Skeletal muscle satellite cell (primary cell): ENCODE results near the gene MXRA8.
A peak's percentile ranks its signal among the peaks of the same experiment; 100 is the strongest.

Experiments
- H3K27me3 ChIP-seq: 2 replicates; pipeline ENCODE4 v1.7.0; 2013; ENCODE audit warnings: low read length; ENCODE audit not compliant: control insufficient read depth, insufficient read depth
- H3K36me3 ChIP-seq: 2 replicates; pipeline ENCODE4 v1.7.0; 2013; ENCODE audit warnings: mild to moderate bottlenecking, control low read depth, low read length; ENCODE audit not compliant: insufficient read depth
- H3K4me1 ChIP-seq: 2 replicates; pipeline ENCODE4 v1.7.0; 2013; ENCODE audit warnings: low read length; ENCODE audit not compliant: control insufficient read depth, insufficient read depth
- H3K4me2 ChIP-seq: 2 replicates; pipeline ENCODE4 v1.7.0; 2013; ENCODE audit warnings: mild to moderate bottlenecking, low read length
- H3K4me3 ChIP-seq: 2 replicates; pipeline ENCODE4 v1.7.0; 2013; ENCODE audit warnings: low read length
- H3K9ac ChIP-seq: 2 replicates; pipeline ENCODE4 v1.7.0; 2013; ENCODE audit warnings: mild to moderate bottlenecking, low read depth, low read length, moderate library complexity
- H3K9me3 ChIP-seq: replicated peaks from 2 replicates; pipeline ENCODE4 v1.7.0; 2013; ENCODE audit warnings: mild to moderate bottlenecking, control low read depth, low read length

Gene MXRA8

DNA sequence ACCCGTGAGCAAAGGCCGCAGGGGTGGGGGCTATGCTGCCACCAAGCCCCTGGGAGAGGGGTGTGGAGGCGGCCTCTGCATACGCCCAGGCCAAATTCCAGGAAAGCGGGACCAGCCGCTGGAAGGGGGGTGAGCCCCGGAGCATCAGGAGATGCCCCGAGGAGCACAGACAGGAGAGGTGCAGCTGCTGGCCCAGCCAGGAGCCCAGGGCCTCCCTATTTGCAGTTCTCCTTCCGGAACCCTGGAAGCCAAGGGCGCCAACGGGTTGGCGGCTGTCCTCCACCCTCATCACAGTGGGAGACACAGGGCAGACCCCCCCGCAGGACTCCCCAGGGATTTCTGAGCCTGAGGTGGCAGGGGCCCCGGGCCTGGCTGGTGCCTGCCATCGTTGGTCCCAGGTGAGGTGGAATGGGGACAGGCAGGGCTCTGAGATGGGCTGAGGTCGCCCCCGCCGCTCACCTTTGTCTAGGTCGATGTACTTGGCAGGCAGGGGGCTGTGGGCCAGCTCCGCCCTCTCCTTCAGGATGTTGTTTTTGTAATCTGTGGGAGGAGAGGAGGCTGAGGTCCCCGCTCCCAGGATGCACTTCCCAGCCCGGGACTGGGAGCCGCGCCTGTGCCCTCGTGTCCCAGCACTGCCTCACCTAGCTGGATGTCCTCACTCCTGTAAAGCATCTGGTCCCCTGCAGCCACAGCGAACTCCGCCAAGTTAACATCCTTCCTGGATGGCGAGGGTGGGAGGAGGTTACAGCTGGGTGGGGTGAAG lies 4.8 kb downstream of the MXRA8 start:
- Histone ChIP-seq H3K4me2 (peak overlapping the region; percentile 79), H3K9ac (no peak overlapping the region), H3K36me3 (peaks cover 36% of the 10 kb centered on the region), H3K4me3 (no peak overlapping the region), H3K27me3 (no peaks in the 10 kb centered on the region), H3K4me1 (peaks cover 38% of the 10 kb centered on the region), H3K9me3 (no peaks in the 10 kb centered on the region)

GRCh38 chr1:1352786-1353388 lies 5.5 kb downstream of the MXRA8 start:
- Histone ChIP-seq H3K4me2 (peak overlapping the region; percentile 79), H3K27me3 (no peaks in the 10 kb centered on the region), H3K4me1 (peaks cover 37% of the 10 kb centered on the region), H3K36me3 (peaks cover 36% of the 10 kb centered on the region), H3K9me3 (no peaks in the 10 kb centered on the region), H3K9ac (peak overlapping the region; percentile 4), H3K4me3 (no peak overlapping the region)

DNA sequence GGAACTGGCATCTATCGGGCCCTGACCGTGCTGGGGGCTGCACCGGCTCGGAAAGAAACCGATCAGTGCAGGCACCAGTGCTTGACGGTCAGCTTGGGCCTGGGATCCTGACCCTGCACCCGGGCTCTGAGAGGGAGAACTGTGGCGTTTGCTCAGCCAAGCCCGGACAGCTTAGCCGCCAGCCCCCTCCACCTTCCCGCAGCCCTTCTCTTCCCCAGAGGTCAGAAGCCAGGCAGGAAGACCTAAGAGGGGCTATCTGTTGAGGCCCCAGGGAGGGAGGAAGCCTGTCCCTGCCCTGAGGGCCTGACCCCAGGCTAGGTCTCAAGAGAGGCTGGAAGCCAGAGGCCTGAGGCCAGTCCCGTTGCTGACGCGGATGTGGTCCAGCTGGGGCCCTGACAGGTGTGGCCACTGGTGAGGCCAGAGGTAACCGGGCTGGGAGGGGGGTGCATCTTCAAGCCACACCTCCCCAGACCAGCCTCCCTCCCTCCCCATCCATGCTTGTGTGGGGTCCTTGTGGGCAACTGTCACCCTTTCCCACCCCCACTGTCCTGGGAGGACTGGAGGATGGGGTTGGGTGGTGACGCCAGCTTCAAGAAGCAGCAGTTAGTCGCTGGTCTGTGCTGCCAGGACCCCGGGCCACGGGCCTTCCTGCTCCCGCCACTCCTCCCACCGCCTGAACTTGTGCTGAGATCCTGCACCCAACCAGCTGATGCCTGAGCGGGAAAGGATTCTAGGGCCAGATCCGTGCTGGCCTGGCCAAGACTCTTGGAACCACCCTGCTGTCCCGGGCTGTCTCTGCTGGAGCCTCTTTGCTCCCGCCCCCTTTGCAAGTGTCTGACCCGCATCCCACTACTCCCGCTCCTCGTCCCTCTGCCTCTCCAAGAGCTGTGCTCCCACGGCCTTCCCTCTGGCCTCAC lies 6.6 kb downstream of the MXRA8 start:
- Histone ChIP-seq H3K36me3 (peaks cover 36% of the 10 kb centered on the region), H3K4me3 (peak overlapping the region; percentile 44), H3K27me3 (no peaks in the 10 kb centered on the region), H3K9me3 (no peaks in the 10 kb centered on the region), H3K9ac (peak overlapping the region; percentile 41), H3K4me1 (peaks cover 44% of the 10 kb centered on the region), H3K4me2 (peak overlapping the region; percentile 79)

DNA sequence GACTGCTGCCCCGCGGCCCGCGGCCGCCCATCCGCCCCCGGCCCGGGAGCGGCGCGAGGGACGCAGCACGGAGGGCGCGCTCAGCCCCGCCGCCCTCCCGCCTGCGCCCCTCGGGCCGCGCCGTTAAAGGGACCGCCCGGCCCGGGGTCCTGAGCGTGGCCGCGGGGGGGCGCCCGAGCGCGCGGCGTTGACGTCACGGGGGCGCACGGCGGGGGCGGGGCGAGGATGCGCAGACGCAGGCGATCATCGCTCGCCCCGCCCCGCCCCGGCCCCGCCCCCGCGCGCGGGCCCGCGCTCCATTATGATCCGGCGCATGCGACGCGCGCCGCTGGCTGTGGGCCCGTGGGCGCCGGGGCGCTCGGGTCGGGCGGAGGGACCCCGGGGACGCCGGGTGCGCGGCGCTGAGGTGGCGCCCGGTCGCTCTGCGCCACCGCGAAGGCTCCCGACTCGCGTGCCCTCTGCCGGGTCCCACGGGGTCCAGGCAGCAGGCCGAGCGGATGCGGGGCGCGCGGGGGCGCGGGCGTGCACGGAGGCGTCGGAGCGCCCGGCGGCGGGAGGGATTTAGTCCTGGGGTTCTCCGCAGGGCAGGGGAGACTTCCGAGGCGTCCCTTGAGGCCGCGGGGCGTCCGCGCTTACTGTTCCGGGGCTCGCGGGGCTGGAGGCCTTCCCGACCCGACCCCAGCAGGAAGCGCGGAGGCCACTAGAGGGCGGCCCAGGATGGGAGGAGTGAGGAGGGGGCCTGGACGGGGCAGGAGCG lies 8.9 kb downstream of the MXRA8 start, which contains the start of gene DVL1:
TSS of gene DVL1 (minus strand) at position 163 of the 757 bp plus-strand sequence. CDS start 353 bp downstream, outside the sequence.
- Histone ChIP-seq H3K4me1 (peaks cover 62% of the 10 kb centered on the region), H3K9ac (peak within 1 kb of the TSS; percentile 81), H3K27me3 (no peaks in the 10 kb centered on the region), H3K4me3 (peak within 1 kb of the TSS; percentile 84), H3K9me3 (no peaks in the 10 kb centered on the region), H3K4me2 (peak within 1 kb of the TSS; percentile 97), H3K36me3 (peaks cover 30% of the 10 kb centered on the region)

- H3K4me2 ChIP-seq, result peak overlapping the region; percentile 87
- no peaks in the 10 kb centered on the region for H3K9me3 ChIP-seq
- H3K4me1 ChIP-seq, result peaks cover 62% of the 10 kb centered on the region
- H3K27me3 ChIP-seq, result no peaks in the 10 kb centered on the region
- peak overlapping the region; percentile 81 for H3K9ac ChIP-seq
- peaks cover 22% of the 10 kb centered on the region for H3K36me3 ChIP-seq
- peak overlapping the region; percentile 79 for H3K4me3 ChIP-seq
These were observed 9.7 kb downstream of the MXRA8 start for GRCh38 chr1:1348420-1349255.

- H3K36me3 ChIP-seq, result peaks cover 14% of the 10 kb centered on the region
- peak overlapping the region; percentile 81 for H3K9ac ChIP-seq
- H3K27me3 ChIP-seq, result no peaks in the 10 kb centered on the region
- H3K4me3 ChIP-seq, result peak overlapping the region; percentile 79
- H3K4me2 ChIP-seq, result peak overlapping the region; percentile 87
- H3K9me3 ChIP-seq, result no peaks in the 10 kb centered on the region
- peaks cover 56% of the 10 kb centered on the region for H3K4me1 ChIP-seq
These were observed 10.5 kb downstream of the MXRA8 start for GRCh38 chr1:1347663-1348419.

DNA sequence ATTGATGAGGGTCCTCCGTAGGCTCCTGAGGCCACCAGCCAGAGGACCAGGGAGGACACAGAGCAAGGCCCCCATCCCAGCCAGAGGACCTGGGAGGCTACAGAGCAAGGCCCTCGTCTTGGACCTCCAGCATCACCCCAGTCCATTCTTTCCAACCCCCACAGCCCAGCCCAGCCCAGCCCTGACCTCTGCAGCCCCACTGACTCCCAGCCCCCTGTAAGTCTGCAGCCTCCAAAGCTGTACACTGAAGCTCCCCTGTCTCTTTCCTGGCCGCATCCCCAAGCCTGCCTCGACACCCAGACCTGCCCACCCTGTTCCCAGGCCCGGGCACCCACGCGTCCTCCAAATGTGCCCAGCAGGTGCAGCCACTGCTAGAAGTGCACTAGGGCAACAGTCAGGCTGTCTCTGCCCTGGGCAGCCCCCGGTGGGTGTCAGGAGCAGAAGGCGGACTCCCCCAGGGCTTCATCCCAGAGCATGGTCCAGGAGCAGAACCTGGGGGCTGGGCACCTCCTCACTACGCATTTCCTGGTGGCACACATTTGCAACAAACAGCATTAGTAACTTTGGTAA lies 11.2 kb downstream of the MXRA8 start:
- Histone ChIP-seq H3K4me1 (peaks cover 48% of the 10 kb centered on the region), H3K4me2 (peak overlapping the region; percentile 87), H3K9me3 (no peaks in the 10 kb centered on the region), H3K4me3 (peak overlapping the region; percentile 79), H3K36me3 (peaks cover 9% of the 10 kb centered on the region), H3K9ac (peak overlapping the region; percentile 81), H3K27me3 (no peaks in the 10 kb centered on the region)

DNA sequence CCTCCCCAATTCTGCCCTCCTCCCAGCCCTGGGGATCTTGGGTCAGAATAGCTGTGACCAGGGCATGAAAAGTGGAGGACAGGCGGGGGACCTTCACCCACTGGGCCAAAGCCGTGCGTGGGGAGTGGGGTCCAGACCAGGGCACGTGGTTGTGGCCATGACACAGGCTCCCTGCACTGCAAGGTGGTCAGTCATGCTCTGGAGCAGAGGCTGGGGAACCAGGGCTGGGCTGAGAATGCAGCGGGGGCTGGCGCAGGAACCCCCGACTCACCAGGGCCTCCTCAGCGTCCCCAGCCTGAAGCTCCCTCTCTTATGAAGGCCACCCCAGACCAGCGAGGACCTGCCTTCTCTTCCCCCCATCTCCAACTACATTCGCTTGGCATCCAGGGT lies 11.9 kb downstream of the MXRA8 start:
- Histone ChIP-seq H3K9me3 (no peaks in the 10 kb centered on the region), H3K27me3 (no peaks in the 10 kb centered on the region), H3K4me1 (peaks cover 42% of the 10 kb centered on the region), H3K36me3 (peaks cover 9% of the 10 kb centered on the region), H3K4me3 (peak overlapping the region; percentile 79), H3K9ac (peak overlapping the region; percentile 81), H3K4me2 (peak overlapping the region; percentile 87)

- H3K4me1 ChIP-seq, result peaks cover 40% of the 10 kb centered on the region
- H3K36me3 ChIP-seq, result peaks cover 14% of the 10 kb centered on the region
- peak overlapping the region; percentile 79 for H3K4me3 ChIP-seq
- peak overlapping the region; percentile 81 for H3K9ac ChIP-seq
- no peaks in the 10 kb centered on the region for H3K27me3 ChIP-seq
- no peaks in the 10 kb centered on the region for H3K9me3 ChIP-seq
- H3K4me2 ChIP-seq, result peak overlapping the region; percentile 87
These were observed 12.4 kb downstream of the MXRA8 start for GRCh38 chr1:1345860-1346500.
